Progenitor cell of endocrine pancreas (in vitro differentiated cells): Measurements from ENCODE around the gene KMT2C. TPM values are rescaled to one million over a fixed set of nuclear protein-coding genes. Genes with fewer than 3 reads are reported as not detected.
A peak's percentile ranks its signal among the peaks of the same experiment; 100 is the strongest.

ENCODE experiments used
- DNase-seq: peaks from one replicate; pipeline ENCODE4 v3.0.0; 2021; ENCODE audit warnings: low spot score; ENCODE audit not compliant: unreplicated experiment
- H3K27ac Mint-ChIP-seq: 2 replicates; pipeline ENCODE4 v1.8.0; 2021; ENCODE audit warnings: mild to moderate bottlenecking, moderate library complexity, mixed read lengths
- H3K27me3 Mint-ChIP-seq: 2 replicates; pipeline ENCODE4 v1.8.0; 2021; ENCODE audit warnings: mixed read lengths
- H3K36me3 Mint-ChIP-seq: 2 replicates; pipeline ENCODE4 v1.8.0; 2022; ENCODE audit warnings: mixed read lengths; ENCODE audit not compliant: insufficient read depth
- H3K4me1 Mint-ChIP-seq: 2 replicates; pipeline ENCODE4 v1.8.0; 2021; ENCODE audit warnings: low read depth, mixed read lengths
- H3K4me3 Mint-ChIP-seq: 2 replicates; pipeline ENCODE4 v1.8.0; 2021; ENCODE audit warnings: low read depth, mild to moderate bottlenecking, moderate library complexity, mixed read lengths
- H3K9me3 Mint-ChIP-seq: 2 replicates; pipeline ENCODE4 v1.8.0; 2021; ENCODE audit warnings: low read depth, mixed read lengths
- CTCF ChIP-seq: fragments of 200-600 bp; sonication (generic); IDR thresholded peaks from one replicate; pipeline ENCODE4 v1.5.0; 2021; ENCODE audit warnings: antibody characterized with exemption, mild to moderate bottlenecking; ENCODE audit not compliant: unreplicated experiment
- total RNA-seq: library from RNA; stranded (reverse); gene quantifications from 2 replicates; pipeline ENCODE4 v1.2.1, GENCODE V29; 2021

KMT2C gene
- total RNA-seq, 1 donor from 2014 or later, result 75.9 TPM

DNA sequence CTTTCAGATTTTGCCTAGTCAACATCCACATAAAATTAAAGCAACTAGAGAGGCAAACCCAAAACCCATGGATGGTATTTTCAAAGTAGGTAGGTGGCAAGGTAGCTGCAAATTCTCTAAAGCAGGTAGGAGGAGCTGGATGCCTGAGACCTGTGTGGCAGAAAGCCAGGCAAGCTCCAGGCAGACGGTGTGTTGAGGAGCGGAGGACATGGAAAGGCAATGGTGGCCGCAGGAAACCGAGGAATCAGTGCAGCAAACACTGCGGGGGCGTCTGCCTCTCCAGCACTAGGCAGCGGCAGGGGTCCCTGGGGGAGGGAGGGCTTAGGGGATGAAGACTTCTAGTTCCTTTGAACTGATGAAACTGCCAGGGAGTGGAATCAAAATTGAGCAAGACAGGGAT is 309.1 kb downstream of the KMT2C start:
- Mint-ChIP-seq H3K4me1 (no peaks in the 10 kb centered on the region), H3K27ac (peak overlapping the region; percentile 73), H3K9me3 (peaks cover 17% of the 10 kb centered on the region), H3K36me3 (peaks cover 67% of the 10 kb centered on the region), H3K4me3 (no peak overlapping the region), H3K27me3 (no peaks in the 10 kb centered on the region)
- DNase-seq, result no peak
- TF ChIP-seq CTCF, result no peak

GRCh38 chr7:152122540-152122939 is 313.3 kb downstream of the KMT2C start:
- peaks cover 13% of the 10 kb centered on the region for H3K9me3 Mint-ChIP-seq
- no peaks in the 10 kb centered on the region for H3K4me1 Mint-ChIP-seq
- no peak for DNase-seq
- H3K4me3 Mint-ChIP-seq, result no peak overlapping the region
- H3K36me3 Mint-ChIP-seq, result peaks cover 52% of the 10 kb centered on the region
- H3K27ac Mint-ChIP-seq, result no peak overlapping the region
- H3K27me3 Mint-ChIP-seq, result no peaks in the 10 kb centered on the region
- TF ChIP-seq CTCF, result no peak

DNA sequence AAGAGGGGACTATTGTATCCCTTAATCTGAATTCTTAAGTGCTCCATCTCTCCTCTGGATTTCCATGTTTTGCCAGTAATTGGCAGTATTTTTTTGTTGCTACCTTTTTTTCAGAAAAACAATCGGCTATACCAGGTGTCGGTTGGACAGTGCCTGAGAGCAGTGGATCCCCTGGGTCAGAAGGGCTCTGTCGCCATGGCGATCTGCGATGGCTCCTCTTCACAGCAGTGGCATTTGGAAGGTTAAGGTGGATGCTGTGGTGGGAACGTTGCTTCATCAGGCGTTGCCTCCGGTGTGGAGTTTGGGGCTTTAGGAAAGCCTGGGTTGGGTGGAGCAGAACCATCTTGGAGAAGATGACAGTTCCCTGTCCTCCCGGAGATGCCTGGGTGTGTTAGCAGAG is 314.4 kb downstream of the KMT2C start:
- Mint-ChIP-seq H3K4me3 (no peak overlapping the region), H3K27me3 (no peaks in the 10 kb centered on the region), H3K27ac (no peak overlapping the region), H3K36me3 (peaks cover 45% of the 10 kb centered on the region), H3K4me1 (no peaks in the 10 kb centered on the region), H3K9me3 (peaks cover 5% of the 10 kb centered on the region)
- DNase-seq, result no peak
- TF ChIP-seq CTCF, result no peak

GRCh38 chr7:152120776-152121175 is 315.0 kb downstream of the KMT2C start:
- Mint-ChIP-seq H3K4me3 (no peak overlapping the region), H3K27ac (peak overlapping the region; percentile 79), H3K36me3 (peaks cover 44% of the 10 kb centered on the region), H3K4me1 (no peaks in the 10 kb centered on the region), H3K27me3 (no peaks in the 10 kb centered on the region), H3K9me3 (peaks cover 5% of the 10 kb centered on the region)
- DNase-seq, result no peak
- TF ChIP-seq CTCF, result no peak

GRCh38 chr7:152120210-152120609 is 315.6 kb downstream of the KMT2C start:
- Mint-ChIP-seq H3K4me3 (no peak overlapping the region), H3K4me1 (no peaks in the 10 kb centered on the region), H3K27me3 (no peaks in the 10 kb centered on the region), H3K36me3 (peaks cover 38% of the 10 kb centered on the region), H3K9me3 (peaks cover 5% of the 10 kb centered on the region), H3K27ac (peak overlapping the region; percentile 78)
- no peak for TF ChIP-seq CTCF
- DNase-seq, result no peak

GRCh38 chr7:152117356-152117755 is 318.4 kb downstream of the KMT2C start:
- Mint-ChIP-seq H3K27ac (no peak overlapping the region), H3K9me3 (no peaks in the 10 kb centered on the region), H3K36me3 (peaks cover 32% of the 10 kb centered on the region), H3K27me3 (no peaks in the 10 kb centered on the region), H3K4me3 (no peak overlapping the region), H3K4me1 (no peaks in the 10 kb centered on the region)
- no peak for DNase-seq
- no peak for TF ChIP-seq CTCF
